Activated CD4-positive, alpha-beta T cell treated with anti-CD3 and anti-CD28 coated beads, Interleukin-2, amount 10 ng/mL, durations not matched to agents 24 days and 14 days (primary cell): ENCODE results near the gene CA12. TPM values are rescaled to one million over a fixed set of nuclear protein-coding genes. Genes with fewer than 3 reads are reported as not detected.
A peak's percentile ranks its signal among the peaks of the same experiment; 100 is the strongest.

Experiments used
- DNase-seq: peaks from one replicate; pipeline ENCODE4 v3.0.0; 2022
- H3K27ac Mint-ChIP-seq: one replicate; pipeline ENCODE4 v1.8.0; 2022; ENCODE audit warnings: mild to moderate bottlenecking, mixed read lengths
- H3K27me3 Mint-ChIP-seq: one replicate; pipeline ENCODE4 v1.8.0; 2022; ENCODE audit warnings: mixed read lengths
- H3K36me3 Mint-ChIP-seq: one replicate; pipeline ENCODE4 v1.8.0; 2022; ENCODE audit warnings: low read depth, mild to moderate bottlenecking, mixed read lengths
- H3K4me1 Mint-ChIP-seq: one replicate; pipeline ENCODE4 v1.8.0; 2021; ENCODE audit warnings: mixed read lengths
- H3K4me3 Mint-ChIP-seq: one replicate; pipeline ENCODE4 v1.8.0; 2022; ENCODE audit warnings: mild to moderate bottlenecking, moderate library complexity, mixed read lengths
- H3K9me3 Mint-ChIP-seq: one replicate; pipeline ENCODE4 v1.8.0; 2021; ENCODE audit warnings: mixed read lengths
- intact Hi-C: fragments of 100-400 bp; cut with micrococcal nuclease; formaldehyde crosslinking; loops from one replicate; pipeline ENCODE4 v1.15.1; 2023
- total RNA-seq: library from RNA; stranded (reverse); gene quantifications from 2 replicates; pipeline ENCODE4 v1.2.3, GENCODE V29; 2022

The CA12 gene
- total RNA-seq, 1 donor from 2014 or later = 0.63 TPM

- H3K4me3 Mint-ChIP-seq = no peak overlapping the region
- peaks cover 6% of the 10 kb centered on the region for H3K4me1 Mint-ChIP-seq
- no peak overlapping the region for H3K27ac Mint-ChIP-seq
- H3K27me3 Mint-ChIP-seq = no peaks in the 10 kb centered on the region
- H3K36me3 Mint-ChIP-seq = no peaks in the 10 kb centered on the region
- H3K9me3 Mint-ChIP-seq = no peaks in the 10 kb centered on the region
- intact Hi-C loops = no loop called here
- no peak for DNase-seq
Observed at GRCh38 chr15:63409179-63409578, 27.5 kb upstream of the CA12 start.

GRCh38 chr15:63408524-63408923 lies 26.9 kb upstream of the CA12 start:
- H3K27me3 Mint-ChIP-seq = no peaks in the 10 kb centered on the region
- no peak overlapping the region for H3K27ac Mint-ChIP-seq
- no peak for DNase-seq
- H3K4me1 Mint-ChIP-seq = peaks cover 6% of the 10 kb centered on the region
- intact Hi-C loops = no loop called here
- H3K4me3 Mint-ChIP-seq = no peak overlapping the region
- H3K9me3 Mint-ChIP-seq = no peaks in the 10 kb centered on the region
- H3K36me3 Mint-ChIP-seq = no peaks in the 10 kb centered on the region

- DNase-seq = no peak
- no peak overlapping the region for H3K4me3 Mint-ChIP-seq
- no peaks in the 10 kb centered on the region for H3K9me3 Mint-ChIP-seq
- H3K27ac Mint-ChIP-seq = no peak overlapping the region
- intact Hi-C loops = no loop called here
- no peaks in the 10 kb centered on the region for H3K36me3 Mint-ChIP-seq
- peaks cover 11% of the 10 kb centered on the region for H3K4me1 Mint-ChIP-seq
- no peaks in the 10 kb centered on the region for H3K27me3 Mint-ChIP-seq
Observed at GRCh38 chr15:63407612-63408011, 26.0 kb upstream of the CA12 start.

- H3K4me1 Mint-ChIP-seq = peaks cover 19% of the 10 kb centered on the region
- no peaks in the 10 kb centered on the region for H3K36me3 Mint-ChIP-seq
- no peak overlapping the region for H3K27ac Mint-ChIP-seq
- H3K4me3 Mint-ChIP-seq = no peak overlapping the region
- H3K9me3 Mint-ChIP-seq = no peaks in the 10 kb centered on the region
- no peaks in the 10 kb centered on the region for H3K27me3 Mint-ChIP-seq
- DNase-seq = no peak
- intact Hi-C loops = no loop called here
Observed at GRCh38 chr15:63405683-63406390, 24.2 kb upstream of the CA12 start.

- intact Hi-C loops = no loop called here
- Mint-ChIP-seq H3K27me3 (no peaks in the 10 kb centered on the region), H3K27ac (no peak overlapping the region), H3K9me3 (no peaks in the 10 kb centered on the region), H3K4me3 (no peak overlapping the region), H3K4me1 (peaks cover 20% of the 10 kb centered on the region), H3K36me3 (no peaks in the 10 kb centered on the region)
- DNase-seq = no peak
Observed at GRCh38 chr15:63405159-63405558, 23.5 kb upstream of the CA12 start.

- no peak overlapping the region for H3K27ac Mint-ChIP-seq
- intact Hi-C loops = loop anchor here (5.0 kb wide), 1 partner anchor 246 kb away; the partner anchor contains the start of gene RPS27L
- no peaks in the 10 kb centered on the region for H3K27me3 Mint-ChIP-seq
- no peaks in the 10 kb centered on the region for H3K9me3 Mint-ChIP-seq
- H3K4me3 Mint-ChIP-seq = no peak overlapping the region
- peaks cover 26% of the 10 kb centered on the region for H3K4me1 Mint-ChIP-seq
- no peak for DNase-seq
- no peaks in the 10 kb centered on the region for H3K36me3 Mint-ChIP-seq
Observed at GRCh38 chr15:63403254-63403945, 21.8 kb upstream of the CA12 start.

DNA sequence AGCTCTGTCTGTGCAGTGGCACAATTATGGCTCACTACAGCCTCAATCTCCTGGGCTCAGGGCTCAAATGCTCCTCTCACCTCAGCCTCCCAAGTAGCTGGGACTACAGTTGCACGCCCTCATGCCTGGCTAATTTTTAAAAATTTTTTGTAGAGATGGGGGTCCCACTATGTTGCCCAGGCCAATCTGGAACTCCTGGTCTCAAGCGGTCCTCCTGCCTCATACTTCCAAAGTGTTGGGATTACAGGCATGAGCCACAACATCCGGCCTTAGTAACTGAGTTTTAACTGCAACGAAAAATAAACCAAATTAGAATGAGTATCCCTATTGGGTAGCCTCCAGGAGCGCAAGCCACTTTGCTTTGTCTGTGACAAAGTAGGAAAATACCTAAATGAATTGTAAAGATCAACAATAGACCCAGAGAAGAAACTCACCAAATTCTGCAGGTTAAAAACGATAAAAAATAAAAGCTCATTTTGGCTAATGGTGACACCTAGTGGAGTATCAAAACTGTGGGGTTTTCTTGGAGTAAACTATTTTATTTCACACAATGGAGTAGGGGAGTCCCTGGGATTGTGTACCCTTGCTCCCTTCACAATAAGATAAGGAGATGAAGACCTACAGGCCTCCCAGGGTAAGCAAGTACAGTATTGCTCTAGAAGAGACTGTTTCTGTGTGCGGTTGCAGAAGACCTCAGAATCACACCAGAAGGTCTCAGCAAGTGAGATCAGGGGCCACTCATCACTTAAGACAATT lies 21.0 kb upstream of the CA12 start:
- Mint-ChIP-seq H3K27ac (no peak overlapping the region), H3K4me3 (no peak overlapping the region), H3K27me3 (no peaks in the 10 kb centered on the region), H3K9me3 (no peaks in the 10 kb centered on the region), H3K4me1 (peaks cover 28% of the 10 kb centered on the region), H3K36me3 (no peaks in the 10 kb centered on the region)
- intact Hi-C loops = loop anchor here (1.0 to 5.0 kb wide), 2 partner anchors 114 to 245 kb away; partner anchors contain the start of gene RPS27L
- peak; percentile 71 for DNase-seq

- Mint-ChIP-seq H3K27ac (no peak overlapping the region), H3K27me3 (no peaks in the 10 kb centered on the region), H3K36me3 (no peaks in the 10 kb centered on the region), H3K9me3 (no peaks in the 10 kb centered on the region), H3K4me1 (peaks cover 34% of the 10 kb centered on the region), H3K4me3 (no peak overlapping the region)
- intact Hi-C loops = loop anchor here (1.0 to 5.0 kb wide), 4 partner anchors 27 to 353 kb away; partner anchors contain the start of gene RPS27L
- no peak for DNase-seq
Observed at GRCh38 chr15:63401714-63402497, 20.3 kb upstream of the CA12 start.

DNA sequence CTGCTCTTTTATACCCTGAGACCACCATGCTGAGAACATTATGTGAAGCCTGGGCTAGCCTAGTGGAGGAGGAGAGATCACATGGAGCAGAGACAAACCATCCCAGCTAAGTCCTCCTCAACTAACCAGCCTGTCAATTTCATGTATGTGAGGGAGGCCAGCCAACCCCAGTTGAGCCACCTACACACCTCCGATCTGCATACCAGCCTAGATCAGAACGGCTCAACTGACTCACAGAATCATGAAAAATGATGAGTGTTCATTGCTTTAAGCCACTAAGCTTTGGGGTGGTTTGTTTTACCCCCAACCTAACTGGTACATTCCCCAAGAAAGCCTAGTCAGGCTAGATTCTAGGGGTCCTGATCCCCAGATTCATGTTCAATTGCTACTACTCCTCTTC lies 19.4 kb upstream of the CA12 start:
- Mint-ChIP-seq H3K27me3 (no peaks in the 10 kb centered on the region), H3K36me3 (no peaks in the 10 kb centered on the region), H3K27ac (peak overlapping the region; percentile 5), H3K9me3 (no peaks in the 10 kb centered on the region), H3K4me3 (no peak overlapping the region), H3K4me1 (peaks cover 34% of the 10 kb centered on the region)
- intact Hi-C loops = loop anchor here (2.0 to 5.0 kb wide), 3 partner anchors 26 to 352 kb away; partner anchors contain the start of gene RPS27L
- DNase-seq = no peak

- peaks cover 31% of the 10 kb centered on the region for H3K4me1 Mint-ChIP-seq
- no peak for DNase-seq
- no peaks in the 10 kb centered on the region for H3K9me3 Mint-ChIP-seq
- no peaks in the 10 kb centered on the region for H3K36me3 Mint-ChIP-seq
- H3K4me3 Mint-ChIP-seq = no peak overlapping the region
- peaks cover 7% of the 10 kb centered on the region for H3K27me3 Mint-ChIP-seq
- H3K27ac Mint-ChIP-seq = no peak overlapping the region
- intact Hi-C loops = no loop called here
Observed at GRCh38 chr15:63398456-63398855, 16.8 kb upstream of the CA12 start.

- no peaks in the 10 kb centered on the region for H3K9me3 Mint-ChIP-seq
- intact Hi-C loops = no loop called here
- no peak for DNase-seq
- peaks cover 31% of the 10 kb centered on the region for H3K4me1 Mint-ChIP-seq
- no peak overlapping the region for H3K4me3 Mint-ChIP-seq
- H3K27ac Mint-ChIP-seq = no peak overlapping the region
- peaks cover 13% of the 10 kb centered on the region for H3K27me3 Mint-ChIP-seq
- no peaks in the 10 kb centered on the region for H3K36me3 Mint-ChIP-seq
Observed at GRCh38 chr15:63396152-63396928, 14.7 kb upstream of the CA12 start.

- no peak for DNase-seq
Observed at GRCh38 chr15:63395730-63396151, 14.1 kb upstream of the CA12 start.

More at GRCh38 chr15:63395730-63396151, 14.1 kb upstream of the CA12 start:
- Mint-ChIP-seq H3K4me1 (peaks cover 25% of the 10 kb centered on the region), H3K36me3 (no peaks in the 10 kb centered on the region), H3K4me3 (no peak overlapping the region), H3K9me3 (no peaks in the 10 kb centered on the region), H3K27me3 (peaks cover 13% of the 10 kb centered on the region), H3K27ac (peak overlapping the region; percentile 25)
- intact Hi-C loops = no loop called here
